CD4-positive, alpha-beta T cell (primary cell): ENCODE measurements around the gene STX17. TPM values are rescaled to one million over a fixed set of nuclear protein-coding genes. Genes with fewer than 3 reads are reported as not detected.

Experiments
- ATAC-seq: fragments of 200-7000 bp; cut with Tn5 transposase; one replicate; pipeline ENCODE4 v1.10.0; 2022; ENCODE audit warnings: mild to moderate bottlenecking; ENCODE audit not compliant: poor library complexity
- CTCF ChIA-PET: fragments of 350-600 bp; sonication (Branson Sonifier 250); formaldehyde crosslinking; loops from one replicate; lab custom pipeline; 2021; ENCODE audit warnings: antibody characterized with exemption, inconsistent platforms; lab: Charles Lee
- POLR2A ChIA-PET: fragments of 350-600 bp; sonication (Branson Sonifier 250); formaldehyde crosslinking; loops from one replicate; lab custom pipeline; 2021; ENCODE audit warnings: antibody characterized with exemption, inconsistent platforms; lab: Charles Lee
- DNase-seq, 14 experiments: peaks; one replicate each; pipeline ENCODE4 v3.0.0-alpha.2; 2013 to 2020; ENCODE audit warnings: mixed read lengths in 2 of 14
- H3K27ac ChIP-seq, 2 donors: one replicate each; pipeline versions ENCODE4 v1.5.1 to v1.7.0; 2013; ENCODE audit warnings: low read length in 2 of 2, low read depth in 1 of 2, mild to moderate bottlenecking in 1 of 2
- H3K27me3 ChIP-seq, 2 experiments: 1 replicate in 1 of 2; 2 replicates in 1 of 2; pipeline versions ENCODE4 v1.6.1 to v1.7.0; 2013; ENCODE audit warnings: low read length in 2 of 2, control low read depth in 1 of 2, mild to moderate bottlenecking in 1 of 2, moderate library complexity in 1 of 2; ENCODE audit not compliant: insufficient read depth in 2 of 2, control insufficient read depth in 1 of 2
- H3K36me3 ChIP-seq: one replicate; pipeline ENCODE4 v1.6.1; 2013; ENCODE audit warnings: low read length, control low read depth; ENCODE audit not compliant: insufficient read depth
- H3K4me1 ChIP-seq: one replicate; pipeline ENCODE4 v1.6.1; 2013; ENCODE audit warnings: low read length, control low read depth; ENCODE audit not compliant: insufficient read depth
- H3K4me3 ChIP-seq: one replicate; pipeline ENCODE4 v1.5.1; 2013; ENCODE audit warnings: mild to moderate bottlenecking, low read length, moderate library complexity
- H3K9me3 ChIP-seq, 2 experiments: 1 replicate in 1 of 2; 2 replicates in 1 of 2; pipeline versions ENCODE4 v1.6.1 to v1.7.0; 2013; ENCODE audit warnings: low read length in 2 of 2, mild to moderate bottlenecking in 2 of 2, control low read depth in 1 of 2, moderate library complexity in 1 of 2; ENCODE audit not compliant: control insufficient read depth in 1 of 2, insufficient read depth in 1 of 2
- H3K27ac Mint-ChIP-seq: one replicate; pipeline ENCODE4 v1.8.0; 2020; ENCODE audit warnings: mixed read lengths
- H3K27me3 Mint-ChIP-seq: one replicate; pipeline ENCODE4 v1.8.0; 2021; ENCODE audit warnings: mixed read lengths
- H3K36me3 Mint-ChIP-seq: one replicate; pipeline ENCODE4 v1.8.0; 2021; ENCODE audit warnings: low read depth, mixed read lengths
- H3K4me1 Mint-ChIP-seq: one replicate; pipeline ENCODE4 v1.8.0; 2021; ENCODE audit warnings: low read depth, mixed read lengths
- H3K4me3 Mint-ChIP-seq: one replicate; pipeline ENCODE4 v1.8.0; 2020; ENCODE audit warnings: mild to moderate bottlenecking, mixed read lengths
- H3K9me3 Mint-ChIP-seq: one replicate; pipeline ENCODE4 v1.8.0; 2020; ENCODE audit warnings: mixed read lengths
- CTCF ChIP-seq: fragments of 200-600 bp; IDR thresholded peaks from one replicate; pipeline ENCODE4 v1.8.0; 2022; ENCODE audit warnings: antibody characterized with exemption, mild to moderate bottlenecking
- intact Hi-C, 2 experiments: fragments of 100-400 bp; cut with DNase I in 1 of 2; cut with micrococcal nuclease in 1 of 2; formaldehyde crosslinking; loops; one replicate each; pipeline versions ENCODE4 v1.15.1 to v1.9.0; 2023 to 2025; cut with DNase I, micrococcal nuclease
- total RNA-seq, 174 experiments: library from RNA in 2 of 174; stranded (reverse) in 2 of 174; gene quantifications; one replicate each; pipeline ENCODE4 v1.2.3 and lab custom pipeline; 2021 to 2026

The STX17 gene
- total RNA-seq, 2 experiments from 2014 or later = 29.3 to 31.3 TPM

GRCh38 chr9:100013573-100013972, 107.1 kb downstream of the STX17 start:
- Histone ChIP-seq H3K9me3 (peaks cover 0 to 8% of the 10 kb centered on the region in 2 experiments), H3K27me3 (no peaks in the 10 kb centered on the region), H3K4me1 (no peaks in the 10 kb centered on the region), H3K4me3 (no peak overlapping the region), H3K27ac (no peak overlapping the region), H3K36me3 (peaks cover 55% of the 10 kb centered on the region)
- no peaks in the 10 kb centered on the region for H3K27me3 Mint-ChIP-seq
- intact Hi-C loops = loop anchor here (10.0 kb wide), 2 partner anchors 829 to 849 kb away; no protein-coding TSS in a partner anchor
- ATAC-seq (no peak), DNase-seq (no peak)
- no peak for TF ChIP-seq CTCF
- H3K4me3 Mint-ChIP-seq = no peak overlapping the region
- peaks cover 82% of the 10 kb centered on the region for H3K36me3 Mint-ChIP-seq
- ChIA-PET POLR2A (no interaction called here), CTCF (no interaction called here)
- H3K4me1 Mint-ChIP-seq = no peaks in the 10 kb centered on the region
- H3K27ac Mint-ChIP-seq = no peak overlapping the region
- H3K9me3 Mint-ChIP-seq = peaks cover 2% of the 10 kb centered on the region

- H3K27ac Mint-ChIP-seq = no peak overlapping the region
- Histone ChIP-seq H3K27ac (no peak overlapping the region), H3K9me3 (peaks cover 0 to 8% of the 10 kb centered on the region in 2 experiments), H3K4me3 (no peak overlapping the region), H3K36me3 (peaks cover 65% of the 10 kb centered on the region), H3K27me3 (no peaks in the 10 kb centered on the region), H3K4me1 (no peaks in the 10 kb centered on the region)
- DNase-seq (no peak), ATAC-seq (no peak)
- peaks cover 2% of the 10 kb centered on the region for H3K9me3 Mint-ChIP-seq
- no peaks in the 10 kb centered on the region for H3K4me1 Mint-ChIP-seq
- H3K4me3 Mint-ChIP-seq = no peak overlapping the region
- H3K27me3 Mint-ChIP-seq = no peaks in the 10 kb centered on the region
- POLR2A ChIA-PET = no interaction called here
- H3K36me3 Mint-ChIP-seq = peaks cover 87% of the 10 kb centered on the region
- no peak for TF ChIP-seq CTCF
- CTCF ChIA-PET = no interaction called here
- intact Hi-C loops = loop anchor here (10.0 kb wide), 2 partner anchors 830 to 850 kb away; no protein-coding TSS in a partner anchor
Measured at GRCh38 chr9:100014846-100015245, 108.4 kb downstream of the STX17 start.

GRCh38 chr9:100019541-100019940, 113.1 kb downstream of the STX17 start:
- no peak for DNase-seq
- no peaks in the 10 kb centered on the region for H3K9me3 ChIP-seq
- intact Hi-C loops = loop anchor here (10.0 kb wide), 2 partner anchors 835 to 855 kb away; no protein-coding TSS in a partner anchor
- H3K36me3 ChIP-seq = peaks cover 64% of the 10 kb centered on the region
- no peak overlapping the region for H3K27ac ChIP-seq
- ATAC-seq = no peak
- no peak for TF ChIP-seq CTCF
- H3K4me3 ChIP-seq = no peak overlapping the region
- H3K4me1 ChIP-seq = no peaks in the 10 kb centered on the region
- Mint-ChIP-seq H3K27ac (no peak overlapping the region), H3K4me3 (no peak overlapping the region), H3K4me1 (no peaks in the 10 kb centered on the region), H3K27me3 (no peaks in the 10 kb centered on the region), H3K9me3 (no peaks in the 10 kb centered on the region), H3K36me3 (peaks cover 91% of the 10 kb centered on the region)
- ChIA-PET CTCF (no interaction called here), POLR2A (no interaction called here)
- no peaks in the 10 kb centered on the region for H3K27me3 ChIP-seq

Other genes with a start within 250 kb of the STX17 start
- 10 to 100 TPM; 42.4 to 44.6 TPM for gene NR4A3, start 84.8 kb upstream of the STX17 start, total RNA-seq
- gene ERP44, start 192.3 kb downstream of the STX17 start, total RNA-seq = 1 to 10 TPM; 6.8 to 7.1 TPM
- gene INVS, start 192.6 kb downstream of the STX17 start, total RNA-seq = 10 to 100 TPM; 13.6 to 14.3 TPM